Measurements from ENCODE around the gene ATL2.

DNA sequence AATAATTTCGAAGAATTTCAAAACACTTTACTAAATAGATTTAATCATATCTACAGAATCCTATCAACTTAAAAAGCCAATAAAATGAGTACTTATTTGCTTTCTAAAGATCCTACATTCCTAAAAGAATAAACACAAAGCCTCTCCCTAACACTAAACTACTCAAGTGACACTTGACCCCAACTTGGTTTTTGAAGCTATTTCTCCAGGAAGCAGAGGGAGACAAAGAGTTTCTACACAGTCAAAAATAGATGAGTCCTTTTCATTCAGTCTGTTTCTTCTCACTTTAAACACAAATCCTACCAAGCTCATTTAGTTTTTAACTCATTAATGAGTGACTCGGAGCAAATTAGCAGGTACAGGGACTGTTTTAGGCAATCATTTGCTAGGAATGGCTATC is 2.1 kb downstream of the ATL2 start:
- TF ChIP-seq EZH2 (IDR thresholded peaks at IDR 0.05; ENCODE audit: borderline replicate concordance) = no peak
- TF ChIP-seq, protein P1, sequence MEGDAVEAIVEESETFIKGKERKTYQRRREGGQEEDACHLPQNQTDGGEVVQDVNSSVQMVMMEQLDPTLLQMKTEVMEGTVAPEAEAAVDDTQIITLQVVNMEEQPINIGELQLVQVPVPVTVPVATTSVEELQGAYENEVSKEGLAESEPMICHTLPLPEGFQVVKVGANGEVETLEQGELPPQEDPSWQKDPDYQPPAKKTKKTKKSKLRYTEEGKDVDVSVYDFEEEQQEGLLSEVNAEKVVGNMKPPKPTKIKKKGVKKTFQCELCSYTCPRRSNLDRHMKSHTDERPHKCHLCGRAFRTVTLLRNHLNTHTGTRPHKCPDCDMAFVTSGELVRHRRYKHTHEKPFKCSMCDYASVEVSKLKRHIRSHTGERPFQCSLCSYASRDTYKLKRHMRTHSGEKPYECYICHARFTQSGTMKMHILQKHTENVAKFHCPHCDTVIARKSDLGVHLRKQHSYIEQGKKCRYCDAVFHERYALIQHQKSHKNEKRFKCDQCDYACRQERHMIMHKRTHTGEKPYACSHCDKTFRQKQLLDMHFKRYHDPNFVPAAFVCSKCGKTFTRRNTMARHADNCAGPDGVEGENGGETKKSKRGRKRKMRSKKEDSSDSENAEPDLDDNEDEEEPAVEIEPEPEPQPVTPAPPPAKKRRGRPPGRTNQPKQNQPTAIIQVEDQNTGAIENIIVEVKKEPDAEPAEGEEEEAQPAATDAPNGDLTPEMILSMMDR (IDR thresholded peaks at IDR 0.05; ENCODE audit: poor library complexity) = no peak
- no peak for TF ChIP-seq EZH2phosphoT487 (IDR thresholded peaks at IDR 0.05; ENCODE audit: low read depth, severe bottlenecking, unreplicated experiment)

All from hepatocyte (in vitro differentiated cells).